ENCODE results near the gene PLEK2. TPM values are rescaled to one million over a fixed set of nuclear protein-coding genes. Genes with fewer than 3 reads are reported as not detected.

The PLEK2 gene
- total RNA-seq, 1 donor = 2.2 TPM

GRCh38 chr14:67370830-67371229 lies 41.1 kb downstream of the PLEK2 start:
- no peak for DNase-seq (ENCODE audit: low read depth)
- TF ChIP-seq, protein P1, sequence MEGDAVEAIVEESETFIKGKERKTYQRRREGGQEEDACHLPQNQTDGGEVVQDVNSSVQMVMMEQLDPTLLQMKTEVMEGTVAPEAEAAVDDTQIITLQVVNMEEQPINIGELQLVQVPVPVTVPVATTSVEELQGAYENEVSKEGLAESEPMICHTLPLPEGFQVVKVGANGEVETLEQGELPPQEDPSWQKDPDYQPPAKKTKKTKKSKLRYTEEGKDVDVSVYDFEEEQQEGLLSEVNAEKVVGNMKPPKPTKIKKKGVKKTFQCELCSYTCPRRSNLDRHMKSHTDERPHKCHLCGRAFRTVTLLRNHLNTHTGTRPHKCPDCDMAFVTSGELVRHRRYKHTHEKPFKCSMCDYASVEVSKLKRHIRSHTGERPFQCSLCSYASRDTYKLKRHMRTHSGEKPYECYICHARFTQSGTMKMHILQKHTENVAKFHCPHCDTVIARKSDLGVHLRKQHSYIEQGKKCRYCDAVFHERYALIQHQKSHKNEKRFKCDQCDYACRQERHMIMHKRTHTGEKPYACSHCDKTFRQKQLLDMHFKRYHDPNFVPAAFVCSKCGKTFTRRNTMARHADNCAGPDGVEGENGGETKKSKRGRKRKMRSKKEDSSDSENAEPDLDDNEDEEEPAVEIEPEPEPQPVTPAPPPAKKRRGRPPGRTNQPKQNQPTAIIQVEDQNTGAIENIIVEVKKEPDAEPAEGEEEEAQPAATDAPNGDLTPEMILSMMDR (IDR thresholded peaks at IDR 0.05; ENCODE audit: insufficient read depth, low read depth, low read length) = no peak
- no peak overlapping the region for H3K4me3 ChIP-seq (ENCODE audit: low read depth, low read length)

GRCh38 chr14:67365476-67365875 lies 46.5 kb downstream of the PLEK2 start:
- TF ChIP-seq, protein P1 (IDR thresholded peaks at IDR 0.05; ENCODE audit: insufficient read depth, low read depth, low read length) = no peak
- H3K4me3 ChIP-seq (ENCODE audit: low read depth, low read length) = no peak overlapping the region
- no peak for DNase-seq (ENCODE audit: low read depth)

DNA sequence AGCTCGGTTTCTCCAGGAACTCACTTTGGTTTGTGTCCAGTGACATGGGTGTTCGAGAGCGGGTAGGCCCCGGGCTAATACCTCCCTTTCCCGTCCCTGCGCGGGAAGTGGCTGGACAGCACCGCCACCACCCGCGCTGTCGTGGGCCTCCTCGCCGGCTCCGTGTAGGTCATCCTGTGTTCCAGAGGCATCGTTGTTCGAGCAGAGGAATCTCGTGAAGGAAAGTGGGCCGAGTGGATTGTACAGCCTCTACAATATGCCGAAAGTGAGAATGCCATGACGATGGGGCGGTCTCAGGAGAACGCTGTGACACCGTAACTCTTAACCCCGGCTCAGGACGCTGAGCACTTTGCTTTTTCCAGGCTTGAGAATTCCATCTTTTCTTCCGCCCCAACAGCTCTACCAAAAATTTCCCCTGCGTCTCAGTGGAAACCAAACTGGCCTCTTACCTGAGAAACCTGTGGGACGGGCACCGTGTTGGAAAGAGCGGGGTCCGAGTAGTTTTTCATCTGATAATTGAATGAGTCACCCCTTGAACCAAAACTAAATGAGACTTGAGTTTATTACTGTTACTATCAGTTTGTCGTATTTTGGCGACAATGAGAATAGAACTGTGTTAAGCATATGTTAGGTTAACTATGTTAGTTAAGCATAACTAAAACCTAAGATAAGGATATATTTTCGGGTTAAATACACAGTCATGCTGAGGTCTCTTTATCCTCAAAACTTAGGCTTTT lies 51.3 kb downstream of the PLEK2 start:
- DNase-seq (ENCODE audit: low read depth) = no peak
- H3K4me3 ChIP-seq (ENCODE audit: low read depth, low read length) = peak overlapping the region; percentile 99
- TF ChIP-seq, protein P1 (IDR thresholded peaks at IDR 0.05; ENCODE audit: insufficient read depth, low read depth, low read length) = no peak

DNA sequence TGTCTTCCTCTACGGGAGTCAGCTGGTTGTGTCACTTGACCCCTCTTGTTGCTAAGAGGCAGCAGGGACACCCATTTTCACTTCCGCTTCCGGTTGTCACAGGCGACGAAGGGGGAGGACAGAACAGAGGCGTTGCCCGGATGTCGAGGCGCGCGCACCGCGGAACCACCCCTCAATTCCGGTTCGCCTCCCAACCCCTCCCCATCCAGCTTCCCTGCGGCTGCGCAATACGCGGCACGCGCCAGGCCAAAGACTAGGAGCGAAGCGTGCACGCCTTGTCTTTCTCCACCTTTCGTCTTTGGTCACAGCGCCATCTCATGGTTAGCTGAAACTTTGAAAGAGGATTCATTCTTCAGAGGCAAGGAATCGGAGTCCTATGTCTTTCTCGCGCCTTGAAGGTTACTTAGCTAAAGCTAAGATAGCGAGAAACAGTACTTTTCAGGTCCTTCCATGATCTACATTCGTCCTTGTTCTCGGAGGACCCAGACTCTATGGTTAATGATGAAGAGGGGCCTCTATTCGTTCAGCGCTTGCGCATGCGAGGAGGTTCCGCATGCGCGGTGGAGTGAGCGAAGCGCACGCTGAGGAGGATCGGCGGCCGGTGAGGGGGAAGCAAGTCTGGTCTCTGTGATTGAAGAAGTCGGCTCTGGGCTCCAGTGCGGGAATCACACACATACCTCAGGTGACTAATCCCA lies 52.0 kb downstream of the PLEK2 start, which contains the start of the genes ATP6V1D and EIF2S1:
Gene ATP6V1D (minus strand): TSS at position 30 of the 695 bp plus-strand sequence. CDS start 106 bp downstream, outside the sequence.
Gene EIF2S1 (plus strand): TSS at position 554 of the 695 bp plus-strand sequence. CDS start 4,440 bp downstream, outside the sequence.
- H3K4me3 ChIP-seq (ENCODE audit: low read depth, low read length) = peak within 1 kb of the TSS; percentile 99
- TF ChIP-seq, protein P1 (IDR thresholded peaks at IDR 0.05; ENCODE audit: insufficient read depth, low read depth, low read length) = peak; percentile 98
- DNase-seq (ENCODE audit: low read depth) = peak; percentile 99

GRCh38 chr14:67358924-67359774 lies 52.8 kb downstream of the PLEK2 start:
- TF ChIP-seq, protein P1 (IDR thresholded peaks at IDR 0.05; ENCODE audit: insufficient read depth, low read depth, low read length) = no peak
- peak; percentile 63 for DNase-seq (ENCODE audit: low read depth)
- peak overlapping the region; percentile 99 for H3K4me3 ChIP-seq (ENCODE audit: low read depth, low read length)

DNA sequence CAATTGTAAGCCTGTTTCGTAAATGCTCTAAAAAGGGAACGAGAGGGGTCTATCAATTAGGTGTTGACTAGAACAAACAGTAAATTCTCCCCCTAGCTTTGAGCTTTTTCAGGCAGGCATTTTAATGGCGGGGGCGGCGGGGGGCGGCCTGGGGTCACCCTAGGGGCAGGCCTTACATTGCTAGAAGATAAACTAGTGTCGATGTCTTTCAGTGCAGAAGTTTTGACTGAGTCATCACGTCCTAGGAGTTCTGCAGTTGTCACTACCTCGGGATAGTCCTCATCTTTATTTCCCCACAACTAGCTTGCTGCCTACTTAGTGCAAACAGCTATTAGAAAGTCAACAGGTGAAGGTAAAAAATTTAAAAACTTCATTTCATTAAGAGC lies 54.0 kb downstream of the PLEK2 start:
- H3K4me3 ChIP-seq (ENCODE audit: low read depth, low read length) = peak overlapping the region; percentile 99
- TF ChIP-seq, protein P1 (IDR thresholded peaks at IDR 0.05; ENCODE audit: insufficient read depth, low read depth, low read length) = no peak
- DNase-seq (ENCODE audit: low read depth) = peak; percentile 38

Measured in fibroblast of villous mesenchyme (primary cell).